ENCODE results near the gene USE1. TPM values are rescaled to one million over a fixed set of nuclear protein-coding genes. Genes with fewer than 3 reads are reported as not detected.

Gene USE1
- total and polyA plus RNA-seq, 2 donors (not counting 1 experiment from before 2014, with no cell fraction given), result 23.8 to 27.1 TPM

- peaks cover 12% of the 10 kb centered on the region for H3K36me3 ChIP-seq (ENCODE audit: control insufficient read depth, insufficient read depth, low read length)
- no peaks in the 10 kb centered on the region for H4K20me1 ChIP-seq (ENCODE audit: control insufficient read depth, extremely low read depth, insufficient read depth, low read length)
- no peak overlapping the region for H3K9ac ChIP-seq (ENCODE audit: insufficient read depth, low read length)
- H2AFZ ChIP-seq (ENCODE audit: low read length), result no peak overlapping the region
- no peaks in the 10 kb centered on the region for H3K9me3 ChIP-seq (ENCODE audit: control insufficient read depth, insufficient read depth, low read depth, low read length)
- no peak overlapping the region for H3K27ac ChIP-seq (ENCODE audit: insufficient read depth, low read length)
- peaks cover 32% of the 10 kb centered on the region for H3K79me2 ChIP-seq (ENCODE audit: control insufficient read depth, insufficient read depth, low read length)
- H3K27me3 ChIP-seq (ENCODE audit: control insufficient read depth, insufficient read depth, low read length), result no peaks in the 10 kb centered on the region
- H3K4me1 ChIP-seq (ENCODE audit: control insufficient read depth, extremely low read depth, insufficient read depth, low read length), result peaks cover 9% of the 10 kb centered on the region
- H3K4me3 ChIP-seq (replicated peaks in 1 of 4; ENCODE audit: control extremely low read depth in 1 of 4, insufficient read depth in 1 of 4, low read depth in 3 of 4, low read length in 4 of 4), result no peak overlapping the region
- no peak overlapping the region for H3K4me2 ChIP-seq (ENCODE audit: extremely low read depth, insufficient read depth, low read length)
- no peak for DNase-seq (ENCODE audit: low read depth in 2 of 2)
- TF ChIP-seq CTCF (conservative IDR thresholded peaks at IDR 0.05 in 1 of 2, IDR thresholded peaks at IDR 0.05 in 1 of 2; ENCODE audit: low read depth in 1 of 2, low read length in 2 of 2), result no peak
- no peak for TF ChIP-seq EZH2 (IDR thresholded peaks at IDR 0.05; ENCODE audit: low read length, missing control alignments)
Observed at GRCh38 chr19:17237747-17238706, 22.9 kb downstream of the USE1 start.

GRCh38 chr19:17240062-17240752, 25.1 kb downstream of the USE1 start:
- Histone ChIP-seq H3K27ac (ENCODE audit: insufficient read depth, low read length) (no peak overlapping the region), H4K20me1 (ENCODE audit: control insufficient read depth, extremely low read depth, insufficient read depth, low read length) (no peaks in the 10 kb centered on the region), H3K79me2 (ENCODE audit: control insufficient read depth, insufficient read depth, low read length) (peaks cover 41% of the 10 kb centered on the region), H3K27me3 (ENCODE audit: control insufficient read depth, insufficient read depth, low read length) (no peaks in the 10 kb centered on the region), H3K9ac (ENCODE audit: insufficient read depth, low read length) (no peak overlapping the region), H3K4me2 (ENCODE audit: extremely low read depth, insufficient read depth, low read length) (no peak overlapping the region), H3K4me1 (ENCODE audit: control insufficient read depth, extremely low read depth, insufficient read depth, low read length) (peaks cover 5% of the 10 kb centered on the region), H2AFZ (ENCODE audit: low read length) (no peak overlapping the region), H3K9me3 (ENCODE audit: control insufficient read depth, insufficient read depth, low read depth, low read length) (no peaks in the 10 kb centered on the region), H3K4me3 (replicated peaks in 1 of 4; ENCODE audit: control extremely low read depth in 1 of 4, insufficient read depth in 1 of 4, low read depth in 3 of 4, low read length in 4 of 4) (no peak overlapping the region), H3K36me3 (ENCODE audit: control insufficient read depth, insufficient read depth, low read length) (peaks cover 8% of the 10 kb centered on the region)
- TF ChIP-seq EZH2 (IDR thresholded peaks at IDR 0.05; ENCODE audit: low read length, missing control alignments), result no peak
- no peak for TF ChIP-seq CTCF (conservative IDR thresholded peaks at IDR 0.05 in 1 of 2, IDR thresholded peaks at IDR 0.05 in 1 of 2; ENCODE audit: low read depth in 1 of 2, low read length in 2 of 2)
- no peak for DNase-seq (ENCODE audit: low read depth in 2 of 2)

GRCh38 chr19:17240826-17241399, 25.8 kb downstream of the USE1 start:
- Histone ChIP-seq H3K27ac (ENCODE audit: insufficient read depth, low read length) (no peak overlapping the region), H3K9me3 (ENCODE audit: control insufficient read depth, insufficient read depth, low read depth, low read length) (no peaks in the 10 kb centered on the region), H3K36me3 (ENCODE audit: control insufficient read depth, insufficient read depth, low read length) (peaks cover 8% of the 10 kb centered on the region), H3K27me3 (ENCODE audit: control insufficient read depth, insufficient read depth, low read length) (no peaks in the 10 kb centered on the region), H2AFZ (ENCODE audit: low read length) (no peak overlapping the region), H3K9ac (ENCODE audit: insufficient read depth, low read length) (no peak overlapping the region), H4K20me1 (ENCODE audit: control insufficient read depth, extremely low read depth, insufficient read depth, low read length) (no peaks in the 10 kb centered on the region), H3K4me2 (ENCODE audit: extremely low read depth, insufficient read depth, low read length) (no peak overlapping the region), H3K4me1 (ENCODE audit: control insufficient read depth, extremely low read depth, insufficient read depth, low read length) (peaks cover 4% of the 10 kb centered on the region), H3K4me3 (replicated peaks in 1 of 4; ENCODE audit: control extremely low read depth in 1 of 4, insufficient read depth in 1 of 4, low read depth in 3 of 4, low read length in 4 of 4) (no peak overlapping the region), H3K79me2 (ENCODE audit: control insufficient read depth, insufficient read depth, low read length) (peaks cover 40% of the 10 kb centered on the region)
- TF ChIP-seq EZH2 (IDR thresholded peaks at IDR 0.05; ENCODE audit: low read length, missing control alignments) (no peak), CTCF (conservative IDR thresholded peaks at IDR 0.05 in 1 of 2, IDR thresholded peaks at IDR 0.05 in 1 of 2; ENCODE audit: low read depth in 1 of 2, low read length in 2 of 2) (no peak)
- no peak for DNase-seq (ENCODE audit: low read depth in 2 of 2)

All from fibroblast of lung (primary cell).